Panc1 (cell line): ENCODE data around the gene KIF3A. TPM values are rescaled to one million over a fixed set of nuclear protein-coding genes. Genes with fewer than 3 reads are reported as not detected.

ENCODE experiments used
- ATAC-seq: fragments of 200-7000 bp; cut with Tn5 transposase; 2 replicates; pipeline ENCODE4 v1.9.1; 2020; ENCODE audit warnings: mild to moderate bottlenecking, moderate library complexity
- BruUV-seq: library from RNA; stranded (reverse); fragments of 400-500 nt; replicated peaks from 2 replicates; lab custom pipeline; 2021; lab: Mats Ljungman, UMichigan
- CTCF ChIA-PET: fragments of 300-600 bp; sonication (Branson Sonifier 250); formaldehyde crosslinking; loops from one replicate; lab custom pipeline; 2022; ENCODE audit warnings: antibody characterized with exemption; lab: Charles Lee
- POLR2A ChIA-PET: fragments of 300-600 bp; sonication (Branson Sonifier 250); formaldehyde crosslinking; loops from one replicate; lab custom pipeline; 2022; ENCODE audit warnings: antibody characterized with exemption; lab: Charles Lee
- DNase-seq: peaks from one replicate; pipeline ENCODE4 v3.0.0-alpha.2; 2010; ENCODE audit warnings: low read depth, low spot score
- H3K27ac ChIP-seq: 2 replicates; pipeline ENCODE4 v1.5.1; 2011; ENCODE audit warnings: mild to moderate bottlenecking, low read length, inconsistent platforms
- H3K27me3 ChIP-seq: fragments of 200-500 bp; sonication (Bioruptor generic); 2 replicates; pipeline ENCODE4 v1.6.0; 2014; ENCODE audit warnings: low read length, inconsistent platforms; ENCODE audit not compliant: control insufficient read depth, insufficient read depth
- H3K36me3 ChIP-seq: fragments of 200-500 bp; sonication (Bioruptor generic); 2 replicates; pipeline ENCODE4 v1.5.1; 2014; ENCODE audit warnings: inconsistent platforms, mild to moderate bottlenecking, low read length, moderate library complexity; ENCODE audit not compliant: control insufficient read depth, insufficient read depth
- H3K4me1 ChIP-seq: 2 replicates; pipeline ENCODE4 v1.5.1; 2011; ENCODE audit warnings: inconsistent platforms, mild to moderate bottlenecking, low read length, moderate library complexity; ENCODE audit not compliant: control insufficient read depth, insufficient read depth
- H3K4me3 ChIP-seq, 2 experiments: 2 replicates each; pipeline ENCODE4 v1.5.1; 2011 to 2012; ENCODE audit warnings: low read depth in 2 of 2, low read length in 2 of 2, mild to moderate bottlenecking in 2 of 2, inconsistent platforms in 1 of 2, moderate library complexity in 1 of 2
- H3K9me3 ChIP-seq: fragments of 200-500 bp; sonication (Bioruptor generic); 2 replicates; pipeline ENCODE4 v1.5.1; 2014; ENCODE audit warnings: low read depth, mild to moderate bottlenecking, inconsistent platforms, low read length, moderate library complexity; ENCODE audit not compliant: control insufficient read depth, insufficient read depth
- POLR2AphosphoS5 ChIP-seq: IDR thresholded peaks from 2 replicates; pipeline ENCODE4 v1.6.1; 2012; ENCODE audit warnings: mild to moderate bottlenecking, low read depth, low read length, moderate library complexity
- SIN3A ChIP-seq: IDR thresholded peaks from 2 replicates; pipeline ENCODE4 v1.6.1; 2012; ENCODE audit warnings: low read depth, mild to moderate bottlenecking, low read length, moderate library complexity, borderline replicate concordance; ENCODE audit not compliant: insufficient read depth
- TCF7L2 ChIP-seq: IDR thresholded peaks from 2 replicates; pipeline ENCODE4 v1.6.1; 2011; ENCODE audit warnings: mild to moderate bottlenecking, low read depth, low read length, inconsistent platforms
- in situ Hi-C: cut with HindIII; loops from 2 replicates; pipeline ENCODE4 v1.10.0; 2016; ENCODE audit warnings: low sequenced_read_pairs, low pct_unique_long_range_greater_than_20kb
- intact Hi-C: fragments of 100-400 bp; cut with micrococcal nuclease; formaldehyde crosslinking; loops from one replicate; pipeline ENCODE4 v1.10.0; 2022; ENCODE audit not compliant: unreplicated experiment
- total RNA-seq: library from RNA; stranded (reverse); gene quantifications from one replicate; pipeline ENCODE4 v1.2.1, GENCODE V29; 2021; ENCODE audit not compliant: unreplicated experiment
- TF ChIP-seq, protein P1 (sequence below), 2 experiments: IDR thresholded peaks; 2 replicates each; pipeline ENCODE4 v1.6.1; 2011 to 2012; ENCODE audit warnings: low read depth in 2 of 2, control low read depth in 1 of 2, low read length in 1 of 2, mild to moderate bottlenecking in 1 of 2, moderate library complexity in 1 of 2; ENCODE audit not compliant: insufficient read depth in 1 of 2
- TF ChIP-seq, protein P2 (sequence below): fragments of 450-650 bp; IDR thresholded peaks from 2 replicates; pipeline ENCODE4 v1.5.1; 2017; ENCODE audit warnings: mild to moderate bottlenecking

Gene KIF3A
- total RNA-seq, 1 experiment from 2014 or later = 17.1 TPM

DNA sequence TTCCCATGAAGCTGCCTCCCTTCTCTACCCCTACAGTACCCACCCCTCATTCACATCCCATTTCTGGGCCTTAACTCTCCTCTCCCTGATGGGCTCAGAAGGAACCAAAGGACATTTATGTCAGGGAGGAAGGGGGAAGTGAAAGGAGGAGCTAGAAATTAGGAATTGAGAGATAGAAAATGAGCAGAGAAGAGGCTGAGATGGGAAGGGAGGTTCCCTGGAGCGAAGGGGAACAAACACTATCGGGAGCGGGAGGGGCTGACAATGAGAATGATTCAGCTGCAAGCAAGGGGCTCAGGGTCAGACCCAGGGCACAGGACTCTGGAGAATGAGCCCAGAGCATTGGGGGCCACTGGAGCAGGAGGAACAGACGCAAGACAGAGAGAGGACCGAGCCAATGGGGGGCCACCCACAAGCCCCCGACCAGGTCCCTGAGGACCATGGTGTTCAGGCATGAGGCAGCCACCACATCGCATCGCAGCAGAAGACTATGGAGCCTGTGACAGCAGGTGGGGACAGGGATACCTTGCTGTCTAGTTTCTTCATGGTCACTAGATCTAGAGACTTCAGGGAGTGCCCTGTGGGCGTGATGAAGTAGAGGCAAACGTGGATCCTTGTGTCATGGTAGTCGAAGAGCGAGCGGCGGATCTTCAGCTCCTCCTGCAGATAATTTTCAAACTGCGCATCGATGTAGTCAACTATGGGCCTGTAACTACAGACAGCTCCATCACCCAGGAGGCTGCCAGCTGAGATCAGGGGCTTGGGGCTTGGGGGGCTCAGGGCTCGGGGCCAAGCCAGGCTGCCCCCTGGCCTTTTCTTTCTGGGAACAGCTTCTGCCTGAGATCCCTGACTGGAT, 26.1 kb upstream of the KIF3A start:
- CTCF ChIA-PET = interaction anchor here (0.6 kb wide), 1 partner anchor 49 kb away, joined by 10 read pairs; the partner anchor contains the start of gene SOWAHA
- BruUV-seq = no TSS peak
- in situ Hi-C loops = no loop called here

DNA sequence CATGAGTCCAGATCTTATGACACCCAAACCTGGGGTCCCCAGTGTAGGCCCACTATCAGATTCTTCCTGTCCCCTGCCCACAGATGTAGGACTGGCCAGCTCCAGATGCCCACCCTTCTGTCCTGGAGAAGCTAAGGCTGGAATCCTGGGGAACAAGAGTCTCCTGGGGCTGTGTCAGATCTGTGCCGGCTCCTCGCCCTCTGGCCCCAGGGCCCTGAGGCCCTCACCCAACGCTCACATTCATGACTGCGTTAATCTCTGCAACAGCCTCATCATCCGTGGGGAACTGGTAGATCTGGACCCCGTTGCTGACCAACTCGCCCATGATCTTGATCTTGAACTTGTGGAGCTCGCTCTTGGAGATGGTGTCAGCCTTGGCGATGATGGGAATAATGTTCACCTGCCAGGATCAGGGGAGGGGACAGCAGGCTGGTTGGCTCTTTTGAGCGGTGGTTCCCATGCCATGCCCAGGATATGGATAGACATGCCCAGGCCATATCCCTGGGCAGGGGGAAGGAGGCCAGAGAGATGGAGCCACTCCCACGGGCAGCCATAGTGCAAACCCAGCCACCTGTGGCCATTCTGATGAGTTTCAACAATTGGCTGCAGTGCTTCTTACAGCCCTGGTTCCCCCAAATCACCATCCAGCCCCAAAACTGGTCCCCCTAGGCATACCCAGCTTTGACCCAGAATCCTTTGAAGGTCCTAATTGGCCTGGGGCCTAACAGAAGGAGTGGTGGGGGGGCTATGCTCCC, 25.1 kb upstream of the KIF3A start:
- CTCF ChIA-PET = interaction anchor here (0.6 kb wide), 1 partner anchor 50 kb away, joined by 10 read pairs; the partner anchor contains the start of gene SOWAHA
- no peak for ATAC-seq
- no peak for DNase-seq
- no TSS peak for BruUV-seq
- TF ChIP-seq SIN3A (no peak), TCF7L2 (no peak), POLR2AphosphoS5 (no peak)
- TF ChIP-seq, protein P1, sequence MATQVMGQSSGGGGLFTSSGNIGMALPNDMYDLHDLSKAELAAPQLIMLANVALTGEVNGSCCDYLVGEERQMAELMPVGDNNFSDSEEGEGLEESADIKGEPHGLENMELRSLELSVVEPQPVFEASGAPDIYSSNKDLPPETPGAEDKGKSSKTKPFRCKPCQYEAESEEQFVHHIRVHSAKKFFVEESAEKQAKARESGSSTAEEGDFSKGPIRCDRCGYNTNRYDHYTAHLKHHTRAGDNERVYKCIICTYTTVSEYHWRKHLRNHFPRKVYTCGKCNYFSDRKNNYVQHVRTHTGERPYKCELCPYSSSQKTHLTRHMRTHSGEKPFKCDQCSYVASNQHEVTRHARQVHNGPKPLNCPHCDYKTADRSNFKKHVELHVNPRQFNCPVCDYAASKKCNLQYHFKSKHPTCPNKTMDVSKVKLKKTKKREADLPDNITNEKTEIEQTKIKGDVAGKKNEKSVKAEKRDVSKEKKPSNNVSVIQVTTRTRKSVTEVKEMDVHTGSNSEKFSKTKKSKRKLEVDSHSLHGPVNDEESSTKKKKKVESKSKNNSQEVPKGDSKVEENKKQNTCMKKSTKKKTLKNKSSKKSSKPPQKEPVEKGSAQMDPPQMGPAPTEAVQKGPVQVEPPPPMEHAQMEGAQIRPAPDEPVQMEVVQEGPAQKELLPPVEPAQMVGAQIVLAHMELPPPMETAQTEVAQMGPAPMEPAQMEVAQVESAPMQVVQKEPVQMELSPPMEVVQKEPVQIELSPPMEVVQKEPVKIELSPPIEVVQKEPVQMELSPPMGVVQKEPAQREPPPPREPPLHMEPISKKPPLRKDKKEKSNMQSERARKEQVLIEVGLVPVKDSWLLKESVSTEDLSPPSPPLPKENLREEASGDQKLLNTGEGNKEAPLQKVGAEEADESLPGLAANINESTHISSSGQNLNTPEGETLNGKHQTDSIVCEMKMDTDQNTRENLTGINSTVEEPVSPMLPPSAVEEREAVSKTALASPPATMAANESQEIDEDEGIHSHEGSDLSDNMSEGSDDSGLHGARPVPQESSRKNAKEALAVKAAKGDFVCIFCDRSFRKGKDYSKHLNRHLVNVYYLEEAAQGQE (IDR thresholded peaks at IDR 0.05; ENCODE audit: insufficient read depth in 1 of 2, low read depth in 2 of 2, low read length in 1 of 2) = no peak
- TF ChIP-seq, protein P2, sequence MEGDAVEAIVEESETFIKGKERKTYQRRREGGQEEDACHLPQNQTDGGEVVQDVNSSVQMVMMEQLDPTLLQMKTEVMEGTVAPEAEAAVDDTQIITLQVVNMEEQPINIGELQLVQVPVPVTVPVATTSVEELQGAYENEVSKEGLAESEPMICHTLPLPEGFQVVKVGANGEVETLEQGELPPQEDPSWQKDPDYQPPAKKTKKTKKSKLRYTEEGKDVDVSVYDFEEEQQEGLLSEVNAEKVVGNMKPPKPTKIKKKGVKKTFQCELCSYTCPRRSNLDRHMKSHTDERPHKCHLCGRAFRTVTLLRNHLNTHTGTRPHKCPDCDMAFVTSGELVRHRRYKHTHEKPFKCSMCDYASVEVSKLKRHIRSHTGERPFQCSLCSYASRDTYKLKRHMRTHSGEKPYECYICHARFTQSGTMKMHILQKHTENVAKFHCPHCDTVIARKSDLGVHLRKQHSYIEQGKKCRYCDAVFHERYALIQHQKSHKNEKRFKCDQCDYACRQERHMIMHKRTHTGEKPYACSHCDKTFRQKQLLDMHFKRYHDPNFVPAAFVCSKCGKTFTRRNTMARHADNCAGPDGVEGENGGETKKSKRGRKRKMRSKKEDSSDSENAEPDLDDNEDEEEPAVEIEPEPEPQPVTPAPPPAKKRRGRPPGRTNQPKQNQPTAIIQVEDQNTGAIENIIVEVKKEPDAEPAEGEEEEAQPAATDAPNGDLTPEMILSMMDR = no peak
- no peaks in the 10 kb centered on the region for H3K9me3 ChIP-seq
- peaks cover 4% of the 10 kb centered on the region; the same call in 1 of the 2 replicates for H3K36me3 ChIP-seq
- POLR2A ChIA-PET = no interaction called here
- H3K27ac ChIP-seq = no peak overlapping the region
- intact Hi-C loops = no loop called here
- no peaks in the 10 kb centered on the region for H3K4me1 ChIP-seq
- in situ Hi-C loops = no loop called here
- H3K27me3 ChIP-seq = no peaks in the 10 kb centered on the region
- no peak overlapping the region for H3K4me3 ChIP-seq

More for the DNA sequence above, 26.1 kb upstream of the KIF3A start:
- Histone ChIP-seq H3K9me3 (no peaks in the 10 kb centered on the region), H3K4me3 (no peak overlapping the region), H3K27ac (no peak overlapping the region), H3K36me3 (peaks cover 4% of the 10 kb centered on the region; the same call in 1 of the 2 replicates), H3K4me1 (no peaks in the 10 kb centered on the region), H3K27me3 (no peaks in the 10 kb centered on the region)
- POLR2A ChIA-PET = no interaction called here
- ATAC-seq = no peak
- intact Hi-C loops = no loop called here
- TF ChIP-seq TCF7L2 = no peak
- no peak for TF ChIP-seq SIN3A
- TF ChIP-seq, protein P2 = no peak
- TF ChIP-seq POLR2AphosphoS5 = no peak
- TF ChIP-seq, protein P1 (IDR thresholded peaks at IDR 0.05; ENCODE audit: insufficient read depth in 1 of 2, low read depth in 2 of 2, low read length in 1 of 2) = no peak
- no peak for DNase-seq
